Activated CD8-positive, alpha-beta memory T cell treated with anti-CD3 and anti-CD28 coated beads, Interleukin-2, amount 50 U/mL, for 4 hours (primary cell): ENCODE data around the gene FKBP11.
"Not testable (repeated sequence)": the region's sequence is repeated elsewhere in the genome, so short reads cannot be mapped to it uniquely, and the experiment has no call there.

Experiments used
- DNase-seq: peaks from one replicate; pipeline ENCODE4 v3.0.0-alpha.2; 2020

Gene FKBP11

DNA sequence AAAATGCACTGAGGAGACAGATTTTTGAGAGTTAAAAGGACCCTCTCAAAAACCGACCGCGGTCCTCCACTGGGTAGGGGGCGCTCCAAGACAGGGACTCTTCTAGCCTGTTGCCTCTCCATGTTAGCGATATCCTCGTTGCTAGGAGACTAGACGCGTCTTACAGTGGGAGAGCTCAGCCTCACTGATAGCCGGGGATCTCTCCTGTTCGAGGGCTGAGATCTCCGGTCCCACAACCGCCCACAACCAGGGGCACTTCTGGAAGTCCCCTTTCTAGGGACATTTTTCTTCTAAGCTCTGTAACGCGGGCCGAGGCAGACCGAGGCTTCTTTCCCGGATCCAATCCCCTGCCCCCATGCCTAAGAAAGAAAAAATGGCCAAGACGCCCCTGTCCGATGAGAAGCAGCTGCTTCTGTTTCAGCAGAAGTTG is 21.3 kb downstream of the FKBP11 start:
- peak; percentile 85 for DNase-seq

DNA sequence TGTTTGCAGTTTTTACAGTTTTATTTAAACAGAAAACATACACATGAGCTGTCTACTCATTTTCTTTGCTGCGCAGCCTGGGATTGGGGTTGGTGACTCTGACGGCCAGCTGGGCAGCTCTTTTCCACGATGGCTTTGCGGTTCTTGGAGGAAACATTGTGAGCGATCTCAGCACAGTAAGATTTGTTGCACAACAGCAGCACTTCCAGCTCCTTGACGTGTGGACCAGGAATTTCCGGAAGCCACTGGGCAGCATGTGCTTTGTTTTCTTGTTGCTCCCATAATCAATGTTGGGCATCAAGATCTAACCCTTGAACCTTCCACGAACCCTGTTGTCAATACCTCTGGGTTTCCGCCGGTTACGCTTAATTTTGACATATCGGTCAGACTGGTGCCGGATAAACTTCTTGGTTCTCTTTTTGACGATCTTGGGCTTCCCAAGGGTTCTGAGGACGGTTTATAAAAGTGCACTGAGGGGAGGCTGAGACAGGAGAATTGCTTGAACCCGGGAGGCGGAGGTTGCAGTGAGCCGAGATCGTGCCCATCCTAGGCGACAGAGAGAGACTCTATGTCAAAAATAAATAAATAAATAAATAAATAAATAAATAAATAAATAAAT is 21.8 kb downstream of the FKBP11 start:
- no peak for DNase-seq

DNA sequence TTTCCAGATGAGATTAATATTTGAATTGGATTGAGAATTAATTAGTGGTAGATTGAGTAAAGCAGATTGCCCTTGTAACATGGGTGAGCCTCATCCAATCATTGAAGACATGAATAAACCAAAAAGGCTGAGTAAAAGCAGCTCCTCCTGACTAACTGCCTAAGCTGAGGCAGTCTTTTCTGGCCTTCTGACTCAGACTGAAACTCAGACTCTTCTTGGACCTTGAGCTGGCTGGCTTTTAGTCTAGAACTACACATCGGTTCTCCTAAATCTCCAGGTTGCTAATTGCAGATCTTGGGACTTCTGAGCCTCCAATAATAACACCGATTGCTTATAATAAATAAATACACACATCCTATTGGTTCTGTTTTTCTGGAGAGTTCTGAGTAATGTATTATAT is 24.0 kb downstream of the FKBP11 start:
- DNase-seq = no peak

DNA sequence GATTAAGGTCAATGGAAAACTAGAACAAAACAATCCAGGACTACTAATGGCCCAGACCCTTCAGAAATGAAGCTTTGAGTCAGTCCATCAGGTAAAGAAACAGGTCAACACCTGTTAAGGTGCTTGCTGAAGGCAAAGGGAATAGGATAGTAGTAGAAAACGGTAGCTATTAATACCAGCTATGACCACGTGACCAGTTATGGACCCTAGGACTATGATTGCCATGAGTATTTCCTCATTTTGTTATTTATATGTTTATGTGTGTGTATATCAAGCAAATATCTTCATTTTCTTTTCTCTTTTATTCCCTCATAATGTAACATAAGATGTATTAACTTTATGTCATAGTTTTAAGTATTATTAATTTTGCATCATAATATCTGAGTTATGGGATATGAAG is 25.6 kb downstream of the FKBP11 start:
- DNase-seq = no peak

DNA sequence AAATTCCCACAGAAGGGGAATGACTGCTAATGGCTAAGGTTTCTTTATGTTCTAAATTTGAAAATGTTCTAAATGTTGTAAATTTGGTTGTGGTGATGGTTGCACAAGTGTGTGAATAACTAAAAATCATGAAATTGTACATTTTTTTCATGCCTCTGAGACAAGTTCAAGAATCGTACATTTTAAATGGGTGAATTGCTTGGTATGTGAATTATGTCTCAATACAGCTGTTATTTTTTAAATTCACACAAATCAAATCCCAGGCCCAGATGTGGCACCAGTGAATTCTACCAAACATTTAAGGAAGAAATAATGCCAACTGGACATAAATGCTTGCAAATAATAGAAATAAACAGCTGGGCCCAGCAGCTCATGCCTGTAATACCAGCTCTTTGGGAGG is 31.0 kb downstream of the FKBP11 start:
- no peak for DNase-seq

DNA sequence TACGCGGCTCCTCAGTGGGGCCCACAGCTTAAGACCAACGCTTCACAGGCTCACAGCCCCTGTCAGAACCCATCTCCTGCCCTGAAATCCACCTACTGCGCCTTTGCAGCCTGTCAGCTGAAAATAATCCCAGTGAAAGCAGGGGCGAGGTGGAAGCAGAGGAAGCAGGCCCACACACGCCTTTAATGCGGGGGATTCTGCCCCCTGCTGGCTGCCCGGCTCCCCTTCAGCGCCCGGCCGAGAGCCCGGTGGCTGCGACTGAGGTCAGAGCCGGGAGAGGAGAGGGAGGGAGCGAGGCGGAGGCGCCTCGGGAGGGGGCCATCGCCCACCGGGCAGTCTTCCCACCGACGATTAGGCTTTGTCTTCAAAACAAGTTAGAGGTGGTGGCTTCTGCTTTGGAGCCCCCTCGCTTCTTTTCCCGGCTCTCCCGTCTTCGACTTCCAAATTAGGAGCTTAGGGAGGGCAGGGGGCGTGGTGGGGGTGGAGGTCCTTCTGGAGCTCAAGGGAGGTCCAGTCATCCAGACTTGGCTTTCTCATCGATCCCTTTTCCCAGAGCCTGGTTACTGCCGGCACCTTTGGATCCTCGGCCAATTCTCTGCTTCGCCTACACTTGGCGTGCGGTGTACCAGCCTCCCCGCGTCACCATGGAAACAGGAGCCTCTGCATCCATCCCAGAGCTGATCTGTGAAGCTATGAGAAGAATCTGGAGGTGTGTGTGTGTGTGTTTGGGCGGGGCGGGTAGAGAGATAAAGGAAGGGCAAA is 34.5 kb downstream of the FKBP11 start:
- DNase-seq = peak; percentile 74

DNA sequence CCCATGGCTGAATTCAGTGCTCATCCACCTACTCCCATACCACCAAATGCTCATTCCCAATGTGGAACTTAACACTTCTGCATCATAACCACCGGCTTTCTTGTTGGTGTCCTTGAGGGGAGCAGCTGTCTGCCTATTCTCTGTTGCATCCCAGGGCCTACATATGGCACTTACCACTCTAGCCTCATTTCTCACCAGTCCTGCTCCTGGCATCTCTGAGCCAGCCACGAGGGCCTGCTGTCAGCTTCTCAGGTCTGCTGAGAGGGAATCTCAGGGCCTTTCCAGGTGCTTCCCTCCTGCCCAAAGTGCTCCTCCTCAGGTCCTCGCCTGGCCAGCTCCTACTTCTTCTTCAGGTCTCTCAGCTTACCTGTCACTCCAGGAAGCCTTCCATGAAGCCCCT is 35.6 kb downstream of the FKBP11 start:
- no peak for DNase-seq

DNA sequence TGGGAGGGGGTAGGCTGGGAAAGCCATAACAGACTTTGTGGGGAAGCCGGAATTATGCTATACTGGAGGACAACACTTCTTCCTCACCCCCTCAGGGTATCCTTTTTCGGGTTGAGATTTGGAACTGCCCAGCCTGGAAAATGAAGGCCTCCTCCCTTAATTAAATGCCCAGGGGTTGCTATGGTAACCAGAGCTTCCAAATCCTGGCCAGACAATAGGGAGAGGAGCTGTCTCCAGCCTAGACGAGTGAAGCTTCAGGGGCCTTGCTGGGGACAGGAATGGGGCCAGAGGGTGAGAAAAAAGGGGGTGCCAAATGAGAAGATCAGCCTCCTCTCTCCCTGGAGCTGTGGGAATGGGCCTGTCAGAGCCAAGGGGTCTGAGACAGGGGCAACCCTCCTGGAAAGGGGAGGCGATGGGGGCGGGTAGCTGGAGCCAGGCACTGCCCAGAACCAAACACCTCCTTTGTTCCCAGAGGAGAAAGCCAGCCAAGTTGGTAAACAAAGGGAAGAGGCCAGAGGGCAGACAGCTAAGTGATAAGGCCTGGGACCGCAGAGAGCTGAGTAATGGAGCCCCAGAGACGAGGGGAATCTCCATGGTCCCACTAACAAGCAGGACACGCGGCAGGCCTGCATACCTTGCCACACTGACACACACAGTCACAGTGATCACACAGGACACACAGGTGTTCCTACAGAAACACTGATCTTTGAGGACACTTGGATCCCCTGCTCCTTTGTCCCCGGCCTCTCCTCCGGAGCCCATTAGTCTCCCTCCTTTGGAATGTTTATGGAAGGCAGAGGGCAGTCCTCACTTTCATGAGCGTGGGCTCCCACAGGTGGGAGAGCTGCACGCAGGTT is 41.8 kb downstream of the FKBP11 start:
- no peak for DNase-seq

DNA sequence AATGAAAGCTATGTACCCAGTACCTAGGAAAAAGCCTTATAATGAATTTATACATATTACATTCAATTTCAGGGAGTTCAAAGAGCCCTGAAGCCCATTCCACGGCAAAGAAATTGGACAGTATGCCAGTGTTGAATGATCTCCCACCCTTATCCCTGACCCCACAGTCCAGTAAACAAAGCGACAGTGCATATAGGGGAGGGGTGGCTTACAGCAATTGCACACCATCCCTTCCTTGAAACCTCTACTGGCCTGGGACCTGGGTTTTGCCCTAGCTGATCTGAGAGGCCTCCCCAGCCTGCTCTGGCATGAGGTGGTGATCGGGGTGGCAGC is 42.4 kb downstream of the FKBP11 start:
- DNase-seq = no peak

DNA sequence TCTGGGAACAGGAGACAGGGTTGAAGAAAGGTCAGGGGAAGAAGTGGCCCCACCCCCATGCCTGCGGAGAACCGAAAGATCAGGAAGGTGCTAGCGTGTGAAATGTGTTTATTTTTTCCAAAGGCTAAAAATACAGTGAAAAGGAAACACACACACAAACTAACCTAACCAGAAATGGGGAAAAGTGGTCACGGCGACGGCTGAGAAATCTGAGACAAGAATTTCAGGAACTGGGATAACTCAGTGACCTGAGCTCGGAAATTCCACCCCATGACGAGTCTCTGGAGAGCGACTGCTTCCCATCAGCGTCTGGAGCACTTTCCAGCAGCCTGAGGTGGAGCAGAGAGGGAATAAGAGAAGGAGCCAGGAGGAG is 43.0 kb downstream of the FKBP11 start:
- no peak for DNase-seq

DNA sequence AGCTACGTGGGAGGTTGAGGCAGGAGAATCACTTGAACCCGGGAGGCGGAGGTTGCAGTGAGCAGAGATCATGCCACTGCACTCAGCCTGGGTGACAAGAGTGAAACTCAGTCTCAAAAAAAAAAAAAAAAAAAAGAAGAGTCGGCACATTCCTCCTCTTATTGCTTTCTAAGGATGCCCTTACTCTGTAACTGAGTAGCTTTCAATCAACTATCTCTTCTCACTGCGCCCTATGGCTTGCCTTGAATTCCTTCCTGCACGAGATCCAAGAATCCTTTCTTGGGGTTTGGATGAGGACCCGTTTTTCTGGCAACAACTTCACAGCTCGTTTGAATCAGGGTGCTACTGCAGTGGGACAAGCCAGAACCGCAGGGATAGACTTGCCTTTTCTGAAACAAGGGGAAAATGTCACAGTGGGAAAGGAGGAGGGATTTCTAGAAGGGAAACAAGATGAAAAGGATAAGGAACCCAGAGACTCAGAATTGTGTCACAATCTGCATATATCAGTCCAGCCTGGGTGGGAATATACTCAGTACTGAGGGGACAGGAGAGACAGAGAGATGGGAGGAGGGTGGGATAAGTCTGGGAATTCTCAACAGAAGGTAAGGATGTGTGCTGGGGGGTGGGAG is 43.5 kb downstream of the FKBP11 start:
- no peak for DNase-seq

DNA sequence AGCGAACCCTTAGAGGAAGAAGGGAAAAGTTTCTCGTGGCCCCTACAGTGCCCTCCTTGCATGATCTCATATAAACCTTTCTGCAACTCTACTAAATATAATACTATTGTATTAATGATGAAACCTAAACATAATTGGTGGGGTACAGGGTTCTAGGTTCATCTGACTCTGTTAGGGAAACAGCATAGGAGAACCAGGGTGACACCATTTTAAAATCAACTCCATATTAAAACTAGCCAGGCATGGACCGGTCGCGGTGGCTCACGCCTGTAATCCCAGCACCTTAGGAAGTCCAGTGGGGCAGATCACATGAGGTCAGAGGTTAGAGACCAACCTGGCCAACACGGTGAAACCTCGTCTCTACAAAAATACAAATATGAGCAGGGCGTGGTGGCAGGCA is 44.6 kb downstream of the FKBP11 start:
- no peak for DNase-seq

DNA sequence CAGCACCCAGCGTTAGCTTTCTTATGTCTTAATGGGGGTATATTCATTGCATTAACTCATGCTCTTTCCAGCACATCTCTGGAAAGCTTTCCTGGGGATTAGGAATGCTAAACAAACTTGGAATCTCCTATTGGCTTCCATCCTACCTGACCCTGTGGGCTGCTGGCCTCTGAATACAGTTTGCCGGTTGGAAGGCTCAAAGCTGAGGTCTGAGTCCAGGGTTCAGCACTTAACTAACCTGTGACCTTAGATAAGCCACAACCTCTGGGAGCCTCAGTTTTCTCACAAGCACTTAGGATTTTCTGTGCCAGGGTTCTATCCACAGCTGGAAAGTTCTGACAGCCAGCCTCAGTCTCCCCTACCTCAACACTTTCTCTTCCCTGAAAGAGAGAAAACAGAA is 46.7 kb downstream of the FKBP11 start:
- no peak for DNase-seq

DNA sequence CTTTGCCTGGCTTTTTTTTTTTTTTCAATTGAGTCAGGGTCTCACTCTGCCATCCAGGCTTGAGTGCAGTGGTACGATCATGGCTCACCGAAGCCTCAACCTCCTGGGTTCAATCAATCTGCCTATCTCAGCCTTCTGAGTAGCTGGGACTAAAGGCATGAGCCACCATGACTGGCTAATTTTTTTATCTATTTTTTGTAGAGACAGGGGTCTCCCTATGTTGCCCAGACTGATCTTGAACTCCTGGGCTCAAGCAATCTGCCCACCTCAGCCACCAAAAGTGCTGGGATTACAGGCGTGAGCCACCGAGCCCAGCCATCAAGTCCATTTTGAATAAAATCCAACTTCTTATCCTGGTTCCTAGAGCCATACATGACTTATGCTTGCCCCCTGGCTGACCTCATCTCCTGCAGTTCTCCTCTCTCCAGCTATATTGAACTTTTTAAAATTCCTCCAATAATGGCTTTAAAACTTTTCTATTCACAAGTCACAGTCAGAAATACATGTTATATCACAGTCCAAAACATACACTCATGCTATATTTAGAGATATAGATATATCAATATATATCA is 49.3 kb downstream of the FKBP11 start:
- DNase-seq = no peak

DNA sequence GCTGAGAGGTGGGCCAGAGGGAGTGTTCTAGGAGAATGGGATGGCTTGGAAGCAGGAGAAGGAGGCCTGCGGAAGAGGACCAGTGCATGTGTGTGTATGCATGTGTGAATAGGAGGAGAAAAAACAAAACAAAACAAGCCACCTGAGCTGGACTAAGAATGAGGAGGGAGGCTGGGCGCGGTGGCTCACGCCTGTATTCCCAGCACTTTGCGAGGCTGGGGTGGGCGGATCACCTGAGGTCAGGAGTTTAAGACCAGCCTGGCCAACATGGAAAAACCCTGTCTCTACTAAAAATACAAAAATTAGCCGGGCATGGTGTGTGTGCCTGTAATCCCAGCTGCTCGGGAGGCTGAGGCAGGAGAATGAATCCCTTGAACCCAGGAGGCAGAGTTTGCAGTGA is 51.8 kb downstream of the FKBP11 start:
- not testable (repeated sequence) for DNase-seq

DNA sequence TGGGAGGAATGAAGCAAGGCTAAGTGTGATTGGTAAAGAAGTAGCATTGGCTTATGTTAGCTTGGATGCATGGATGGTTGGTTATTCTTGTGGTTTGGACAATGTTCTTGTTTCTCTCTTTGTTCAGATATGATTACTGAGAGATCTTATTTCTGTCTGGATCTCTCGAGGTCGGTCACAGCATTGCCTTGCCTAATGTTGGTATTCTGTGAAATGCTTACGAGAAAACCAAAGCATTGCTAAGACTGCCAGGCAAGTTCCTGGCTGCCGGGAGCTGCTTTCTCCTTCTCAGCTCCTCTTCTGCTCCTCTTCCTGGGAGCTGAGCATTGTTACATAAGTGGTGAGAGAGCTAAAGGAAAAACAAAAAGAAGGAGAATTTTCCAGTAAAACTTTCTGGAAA is 52.2 kb downstream of the FKBP11 start:
- no peak for DNase-seq
